HEK293T (cell line): ENCODE measurements around the gene HOXC5.
"Not testable (repeated sequence)": the region's sequence is repeated elsewhere in the genome, so short reads cannot be mapped to it uniquely, and the experiment has no call there.

ENCODE experiments used
- CTCF ChIA-PET: fragments of 350-600 bp; formaldehyde crosslinking; extraction: SDS; loops from one replicate; lab custom pipeline; 2021; ENCODE audit warnings: antibody characterized with exemption, inconsistent platforms; lab: Yijun Ruan, JAX
- POLR2A ChIA-PET: fragments of 350-600 bp; formaldehyde crosslinking; extraction: SDS; loops from one replicate; lab custom pipeline; 2020; ENCODE audit warnings: antibody characterized with exemption, inconsistent platforms; lab: Yijun Ruan, JAX
- DNase-seq: peaks from one replicate; pipeline ENCODE4 v3.0.0; 2012; ENCODE audit warnings: mixed read lengths; ENCODE audit errors: extremely low spot score
- L3MBTL2 ChIP-seq: fragments of 450-650 bp; conservative IDR thresholded peaks from 2 replicates; pipeline ENCODE4 v1.6.1; 2016; ENCODE audit warnings: mild to moderate bottlenecking
- PKNOX1 ChIP-seq: fragments of 450-650 bp; IDR thresholded peaks from 2 replicates; pipeline ENCODE4 v1.6.1; 2016

The HOXC5 gene

DNA sequence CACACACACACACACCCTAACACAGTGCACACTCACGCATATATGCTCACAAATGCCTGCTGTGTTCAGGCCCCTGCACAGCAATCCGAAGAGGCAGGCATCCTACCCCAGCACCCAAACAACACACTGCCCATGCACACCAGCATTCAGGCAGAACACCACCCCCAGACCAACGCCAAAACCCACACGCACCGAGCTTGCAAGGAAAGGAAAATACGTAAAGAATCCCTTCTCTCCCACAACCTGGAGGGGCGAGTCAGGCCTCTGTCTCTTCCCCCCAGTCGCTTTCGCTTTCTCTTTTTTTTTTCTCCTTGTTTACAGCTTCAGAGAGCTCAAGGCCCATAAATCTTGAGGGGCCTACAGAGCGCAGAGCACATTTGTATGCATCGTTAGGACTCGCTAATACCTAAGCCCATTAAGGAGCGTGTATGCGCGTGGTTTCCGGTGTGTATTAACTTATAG lies 48.2 kb downstream of the HOXC5 start:
- DNase-seq, CTCF ChIA-PET, POLR2A ChIA-PET: not testable (repeated sequence)
- TF ChIP-seq PKNOX1, result peak; percentile 67

- TF ChIP-seq L3MBTL2, result 0 out of 2 replicates have a peak, but pooled peaks have one; percentile 32
- ChIA-PET CTCF (interaction anchor here (0.6 kb wide), 1 partner anchor 54 kb away, joined by 4 read pairs; no protein-coding TSS in a partner anchor), POLR2A (interaction anchor here (1.2 kb wide), 1 partner anchor 44 kb away, joined by 4 read pairs; no protein-coding TSS in a partner anchor)
- not testable (repeated sequence) for DNase-seq
Measured at GRCh38 chr12:54081581-54082396, 48.9 kb downstream of the HOXC5 start.

DNA sequence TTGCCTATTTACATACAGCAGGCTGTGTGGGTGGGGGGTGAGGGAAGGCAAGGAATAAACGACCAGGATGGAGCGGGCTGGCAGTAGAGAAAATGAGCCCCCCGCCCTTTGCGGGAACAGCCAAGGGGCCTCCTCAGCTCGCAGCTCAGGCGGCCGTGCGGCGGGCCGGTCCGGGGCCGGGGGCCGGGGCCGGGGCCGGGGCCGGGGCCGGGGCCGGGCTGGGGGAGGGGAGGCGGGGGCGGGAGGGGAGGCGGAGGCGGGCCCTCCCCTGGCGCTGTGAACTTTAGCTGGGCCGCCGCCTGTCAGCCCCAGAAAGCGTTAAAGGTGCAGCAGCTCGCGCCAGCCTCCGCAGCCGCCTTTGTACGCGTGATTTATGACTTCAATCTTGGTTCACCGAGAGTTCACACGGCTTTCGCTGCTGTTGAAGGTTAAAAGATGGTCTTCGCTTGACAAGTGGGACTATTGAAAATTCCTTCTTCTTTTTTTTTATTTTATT lies 49.6 kb downstream of the HOXC5 start:
- CTCF ChIA-PET, result interaction anchor here (0.6 kb wide), 1 partner anchor 55 kb away, joined by 4 read pairs; no protein-coding TSS in a partner anchor
- peak; percentile 38 for DNase-seq
- POLR2A ChIA-PET, result interaction anchor here (1.2 kb wide), 1 partner anchor 45 kb away, joined by 4 read pairs; no protein-coding TSS in a partner anchor
- TF ChIP-seq PKNOX1 (peak; percentile 91), L3MBTL2 (no peak)
